CD4-positive, alpha-beta T cell treated with Interleukin-6 at 100 ng/mL for 8 hours (primary cell): ENCODE results near the gene OR6C75.
"Not testable (repeated sequence)": the region's sequence is repeated elsewhere in the genome, so short reads cannot be mapped to it uniquely, and the experiment has no call there.

Source experiments
- DNase-seq: peaks from one replicate; pipeline ENCODE4 v3.0.0-alpha.2; 2020; ENCODE audit warnings: mixed read lengths, low spot score

The OR6C75 gene

GRCh38 chr12:55362675-55363074 is at the start of gene OR6C75:
OR6C75 (plus strand) TSS chr12:55362975; CDS start chr12:55365111, 2,136 bp downstream.
- DNase-seq = no peak

DNA sequence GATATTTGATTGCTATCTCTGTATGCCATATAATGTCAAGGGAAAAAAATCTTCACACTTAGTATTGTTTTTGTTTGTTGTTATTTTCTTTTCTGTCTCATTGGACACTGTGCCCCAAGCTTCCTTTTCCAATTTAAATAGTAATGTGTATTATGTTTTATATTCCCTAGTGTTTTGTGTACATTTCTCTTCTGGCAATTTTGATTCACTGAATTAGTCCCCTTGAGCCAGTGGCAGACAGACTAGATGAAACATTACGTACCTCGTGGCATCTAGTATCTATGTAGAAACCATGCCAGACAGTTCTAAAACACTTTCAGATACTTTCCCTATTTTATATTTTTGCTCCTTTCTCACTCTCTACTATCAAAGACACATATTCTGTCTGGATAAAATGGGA is 48.7 kb upstream of the OR6C75 start, which contains the start of gene OR6C1:
TSS of gene OR6C1 (plus strand) at position 301 of the 400 bp plus-strand sequence. CDS start 6,257 bp downstream, outside the sequence.
- DNase-seq = no peak

DNA sequence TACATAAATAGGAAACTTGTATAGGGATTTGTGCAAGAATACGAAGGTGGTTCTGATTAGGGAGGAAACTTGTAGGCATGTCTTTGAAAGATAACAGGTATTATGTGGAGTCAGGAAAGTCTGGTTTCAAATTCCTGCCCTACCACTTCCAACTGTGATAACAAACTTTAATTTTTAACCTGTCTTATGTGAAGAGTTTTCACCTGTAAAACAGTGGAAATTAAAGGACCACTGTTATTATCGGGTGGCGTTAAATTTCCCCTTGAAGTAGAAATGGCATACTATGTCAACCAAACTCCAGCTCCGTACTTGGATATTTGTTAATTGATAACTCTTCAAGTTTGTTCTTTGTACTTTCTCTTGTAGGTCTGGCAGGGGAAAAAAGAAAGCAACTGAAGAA is 42.6 kb upstream of the OR6C75 start:
- DNase-seq = no peak

GRCh38 chr12:55325801-55326200 is 37.0 kb upstream of the OR6C75 start:
- DNase-seq = not testable (repeated sequence)

- no peak for DNase-seq
These were observed 32.3 kb upstream of the OR6C75 start, which contains the start of gene OR6C3 for GRCh38 chr12:55330446-55330845. OR6C3 (plus strand) TSS chr12:55330746; CDS start chr12:55331701, 955 bp downstream.

- no peak for DNase-seq
These were observed 26.8 kb upstream of the OR6C75 start for GRCh38 chr12:55336002-55336401.

DNA sequence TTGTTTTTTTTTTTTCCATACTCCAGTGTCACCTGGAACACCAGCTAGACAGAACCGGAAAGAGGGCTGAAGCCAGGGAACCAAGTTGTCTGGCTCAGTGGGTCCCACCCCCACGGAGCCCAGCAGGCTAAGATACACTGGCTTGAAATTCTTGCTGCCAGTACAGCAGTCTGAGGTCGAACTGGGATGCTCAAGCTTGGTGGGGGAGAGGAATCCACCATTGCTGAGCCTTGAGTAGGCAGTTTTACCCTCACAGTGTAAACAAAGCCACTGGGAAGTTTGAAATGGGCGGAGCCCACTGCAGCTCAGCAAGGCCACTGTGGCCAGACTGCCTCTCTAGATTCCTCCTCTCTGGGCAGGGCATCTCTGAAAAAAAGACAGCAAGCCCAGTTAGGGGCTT is 7.4 kb upstream of the OR6C75 start:
- not testable (repeated sequence) for DNase-seq

- no peak for DNase-seq
These were observed 2.3 kb downstream of the OR6C75 start for GRCh38 chr12:55365086-55365485.

- DNase-seq = no peak
These were observed 9.7 kb downstream of the OR6C75 start for GRCh38 chr12:55372521-55372920.

- DNase-seq = no peak
These were observed 23.1 kb downstream of the OR6C75 start for GRCh38 chr12:55385891-55386290.

- no peak for DNase-seq
These were observed 29.4 kb downstream of the OR6C75 start for GRCh38 chr12:55392032-55392795.

- DNase-seq = no peak
These were observed 33.6 kb downstream of the OR6C75 start for GRCh38 chr12:55396326-55396725.

- DNase-seq = no peak
These were observed 37.5 kb downstream of the OR6C75 start, which contains the start of gene OR6C65 for GRCh38 chr12:55400229-55400628. OR6C65 (plus strand) TSS chr12:55400529; CDS start chr12:55400529, 0 bp downstream.

- no peak for DNase-seq
These were observed 45.1 kb downstream of the OR6C75 start for GRCh38 chr12:55407866-55408265.

- not testable (repeated sequence) for DNase-seq
These were observed 46.4 kb downstream of the OR6C75 start for GRCh38 chr12:55409133-55409532.

GRCh38 chr12:55412138-55412537 is 49.4 kb downstream of the OR6C75 start:
- DNase-seq = not testable (repeated sequence)

GRCh38 chr12:55413498-55414388 is 51.0 kb downstream of the OR6C75 start:
- DNase-seq = not testable (repeated sequence)

DNA sequence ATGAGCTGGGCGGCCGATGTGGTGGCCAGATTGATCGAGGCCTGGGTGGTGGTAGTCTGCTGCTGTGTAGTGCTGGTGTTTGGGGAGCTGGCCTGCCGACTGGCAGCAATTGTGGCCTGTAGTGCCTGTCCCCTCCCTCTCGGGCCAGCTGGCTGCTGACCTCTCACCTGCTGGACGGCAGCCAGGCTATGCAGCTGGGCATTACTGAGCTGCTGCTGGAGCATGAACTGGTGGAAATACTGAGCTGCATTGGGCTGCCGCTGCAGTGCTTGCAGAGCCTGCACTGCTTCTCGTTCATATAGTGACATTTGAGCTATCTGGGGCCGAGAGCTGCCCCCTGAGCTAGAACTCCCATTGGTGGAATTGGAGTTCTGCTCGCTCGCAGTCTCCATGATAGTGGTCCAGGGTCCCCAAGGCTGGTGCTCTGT is 51.6 kb downstream of the OR6C75 start:
- DNase-seq = not testable (repeated sequence)

GRCh38 chr12:55414889-55415288 is 52.1 kb downstream of the OR6C75 start:
- not testable (repeated sequence) for DNase-seq

DNA sequence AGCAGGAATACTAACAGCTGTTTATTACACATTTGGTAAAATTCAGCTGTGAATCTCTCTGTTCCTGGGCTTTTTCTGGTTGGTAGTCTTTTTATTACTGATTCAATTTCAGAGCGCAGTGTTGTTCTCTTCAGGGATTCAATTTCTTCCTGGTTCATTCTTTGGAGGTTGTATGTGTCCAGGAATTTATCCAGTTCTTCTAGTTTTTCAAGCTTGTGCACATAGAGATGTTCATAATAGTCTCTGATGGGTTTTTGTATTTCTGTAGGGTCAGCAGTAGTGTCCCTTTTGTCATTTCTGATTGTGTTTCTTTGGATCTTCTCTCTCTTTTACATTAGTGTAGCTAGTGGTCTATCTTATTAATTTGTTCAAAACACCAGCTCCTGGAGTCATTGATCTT is 54.2 kb downstream of the OR6C75 start:
- DNase-seq = no peak
